GM23338 (cell line): Measurements from ENCODE around the gene SEC16B. TPM values are rescaled to one million over a fixed set of nuclear protein-coding genes. Genes with fewer than 3 reads are reported as not detected.

Source experiments
- ATAC-seq: fragments of 200-7000 bp; cut with Tn5 transposase; 3 replicates; pipeline ENCODE4 v1.9.1; 2020
- DNase-seq: peaks from one replicate; pipeline ENCODE4 v3.0.0-alpha.2; 2015; ENCODE audit warnings: low spot score
- H2AFZ ChIP-seq: fragments of 200-600 bp; sonication (generic); 2 replicates; pipeline ENCODE4 v1.8.0; 2016; ENCODE audit warnings: antibody characterized with exemption, mild to moderate bottlenecking, moderate library complexity
- H3F3A ChIP-seq: fragments of 200-600 bp; sonication (generic); replicated peaks from 2 replicates; pipeline ENCODE4 v1.8.0; 2017; ENCODE audit warnings: antibody characterized with exemption, mixed run types, low read depth
- H3K27ac ChIP-seq: fragments of 200-600 bp; sonication (generic); 2 replicates; pipeline ENCODE4 v1.6.1; 2016; ENCODE audit warnings: low read depth
- H3K27me3 ChIP-seq: fragments of 200-600 bp; sonication (generic); 2 replicates; pipeline ENCODE4 v1.8.0; 2016; ENCODE audit warnings: mild to moderate bottlenecking, mixed run types, moderate library complexity; ENCODE audit not compliant: insufficient read depth
- H3K36me3 ChIP-seq: fragments of 200-600 bp; sonication (generic); 2 replicates; pipeline ENCODE4 v1.8.0; 2016; ENCODE audit warnings: mild to moderate bottlenecking; ENCODE audit not compliant: insufficient read depth
- H3K4me1 ChIP-seq: fragments of 200-600 bp; sonication (generic); 2 replicates; pipeline ENCODE4 v1.8.0; 2016; ENCODE audit warnings: mild to moderate bottlenecking, moderate library complexity; ENCODE audit not compliant: insufficient read depth
- H3K4me2 ChIP-seq: fragments of 200-600 bp; sonication (generic); 2 replicates; pipeline ENCODE4 v1.7.1; 2017; ENCODE audit warnings: mixed run types
- H3K4me3 ChIP-seq: fragments of 200-600 bp; sonication (generic); 2 replicates; pipeline ENCODE4 v1.6.1; 2016; ENCODE audit warnings: mixed run types
- H3K79me2 ChIP-seq: fragments of 200-600 bp; sonication (generic); replicated peaks from 2 replicates; pipeline ENCODE4 v1.8.0; 2017; ENCODE audit warnings: mild to moderate bottlenecking; ENCODE audit not compliant: insufficient read depth
- H3K9me2 ChIP-seq: fragments of 200-600 bp; sonication (generic); 2 replicates; pipeline ENCODE4 v1.8.0; 2017; ENCODE audit not compliant: insufficient read depth
- H4K20me1 ChIP-seq: fragments of 200-600 bp; sonication (generic); replicated peaks from 2 replicates; pipeline ENCODE4 v1.8.0; 2017; ENCODE audit warnings: mild to moderate bottlenecking; ENCODE audit not compliant: insufficient read depth
- H3K27ac Mint-ChIP-seq: 2 replicates; pipeline ENCODE4 v1.8.0; 2020; ENCODE audit warnings: inconsistent platforms, mild to moderate bottlenecking, moderate library complexity, mixed read lengths
- H3K27me3 Mint-ChIP-seq: 3 replicates; pipeline ENCODE4 v1.8.0; 2022; ENCODE audit warnings: low read depth, mild to moderate bottlenecking, moderate library complexity, mixed read lengths, inconsistent platforms; ENCODE audit not compliant: insufficient read depth, poor library complexity
- H3K36me3 Mint-ChIP-seq: 3 replicates; pipeline ENCODE4 v1.8.0; 2021; ENCODE audit warnings: low read depth, mild to moderate bottlenecking, inconsistent platforms, moderate library complexity, mixed read lengths
- H3K4me1 Mint-ChIP-seq: 3 replicates; pipeline ENCODE4 v1.8.0; 2020; ENCODE audit warnings: mild to moderate bottlenecking, inconsistent platforms, mixed read lengths
- H3K4me3 Mint-ChIP-seq: 3 replicates; pipeline ENCODE4 v1.8.0; 2021; ENCODE audit warnings: moderate library complexity, mild to moderate bottlenecking, inconsistent platforms, mixed read lengths
- H3K9me3 Mint-ChIP-seq: 3 replicates; pipeline ENCODE4 v1.8.0; 2020; ENCODE audit warnings: moderate library complexity, mild to moderate bottlenecking, inconsistent platforms, mixed read lengths
- CREB1 ChIP-seq: fragments of 250-450 bp; sonication (Bioruptor Pico); IDR thresholded peaks from 2 replicates; pipeline ENCODE4 v1.5.0; 2020; ENCODE audit warnings: low read depth, mild to moderate bottlenecking, moderate library complexity
- EZH2 ChIP-seq: fragments of 200-600 bp; sonication (generic); IDR thresholded peaks from one replicate; pipeline ENCODE4 v1.8.0; 2017; ENCODE audit warnings: antibody characterized with exemption, mild to moderate bottlenecking, low read depth; ENCODE audit not compliant: unreplicated experiment
- EZH2phosphoT487 ChIP-seq: fragments of 200-600 bp; sonication (generic); IDR thresholded peaks from one replicate; pipeline ENCODE4 v1.8.1; 2018; ENCODE audit warnings: antibody characterized with exemption; ENCODE audit not compliant: unreplicated experiment
- JUNB ChIP-seq: IDR thresholded peaks from one replicate; pipeline ENCODE4 v1.6.1; 2016; ENCODE audit warnings: antibody characterized with exemption; ENCODE audit not compliant: unreplicated experiment
- NANOG ChIP-seq: IDR thresholded peaks from 2 replicates; pipeline ENCODE4 v1.6.1; 2016; ENCODE audit warnings: antibody characterized with exemption, borderline replicate concordance
- POLR2AphosphoS5 ChIP-seq: IDR thresholded peaks from 2 replicates; pipeline ENCODE4 v1.6.1; 2016; ENCODE audit warnings: antibody characterized with exemption, low read depth
- STAT1 ChIP-seq: IDR thresholded peaks from one replicate; pipeline ENCODE4 v1.6.1; 2016; ENCODE audit warnings: antibody characterized with exemption; ENCODE audit not compliant: unreplicated experiment
- ZNF114 ChIP-seq: fragments of 250-450 bp; sonication (Bioruptor Pico); IDR thresholded peaks from 2 replicates; pipeline ENCODE4 v1.5.0; 2020; ENCODE audit warnings: mild to moderate bottlenecking, moderate library complexity
- ZNF331 ChIP-seq: fragments of 250-450 bp; sonication (Bioruptor Pico); IDR thresholded peaks from 2 replicates; pipeline ENCODE4 v1.5.0; 2020; ENCODE audit warnings: low read depth, mild to moderate bottlenecking, moderate library complexity
- polyA plus RNA-seq: library from polyadenylated mRNA; unstranded; fragments of >200 nt; fragmentation: Nextera tagmentation; extraction: Ambion mirVana; gene quantifications from 2 replicates; pipeline ENCODE4 v1.2.1, GENCODE V29; 2016
- total RNA-seq: library from RNA; depleted of rRNA; stranded (reverse); fragments of >200 nt; shearing (Covaris generic); gene quantifications from 2 replicates; pipeline ENCODE4 v1.2.3, GENCODE V29; 2014
- TF ChIP-seq, protein P1 (sequence below): fragments of 250-450 bp; sonication (Bioruptor Pico); IDR thresholded peaks from 2 replicates; pipeline ENCODE4 v1.5.0; 2020; ENCODE audit warnings: mild to moderate bottlenecking, moderate library complexity
- TF ChIP-seq, protein P2 (sequence below): IDR thresholded peaks from one replicate; pipeline ENCODE4 v1.6.1; 2018; ENCODE audit warnings: antibody characterized with exemption; ENCODE audit not compliant: unreplicated experiment
- TF ChIP-seq, protein P3 (sequence below): IDR thresholded peaks from 2 replicates; pipeline ENCODE4 v1.6.1; 2016; ENCODE audit warnings: antibody characterized with exemption
- TF ChIP-seq, protein P4 (sequence below), 2 experiments: fragments of 200-600 bp in 1 of 2; sonication (generic) in 1 of 2; conservative IDR thresholded peaks; 2 replicates each; pipeline versions ENCODE4 v1.5.1 to v1.6.1; 2016 to 2017; ENCODE audit warnings: antibody characterized with exemption in 2 of 2, low read depth in 2 of 2, mild to moderate bottlenecking in 2 of 2, moderate library complexity in 1 of 2

Gene SEC16B
- total and polyA plus RNA-seq, 2 experiments from 2014 or later, result 0.29 to 1.2 TPM

DNA sequence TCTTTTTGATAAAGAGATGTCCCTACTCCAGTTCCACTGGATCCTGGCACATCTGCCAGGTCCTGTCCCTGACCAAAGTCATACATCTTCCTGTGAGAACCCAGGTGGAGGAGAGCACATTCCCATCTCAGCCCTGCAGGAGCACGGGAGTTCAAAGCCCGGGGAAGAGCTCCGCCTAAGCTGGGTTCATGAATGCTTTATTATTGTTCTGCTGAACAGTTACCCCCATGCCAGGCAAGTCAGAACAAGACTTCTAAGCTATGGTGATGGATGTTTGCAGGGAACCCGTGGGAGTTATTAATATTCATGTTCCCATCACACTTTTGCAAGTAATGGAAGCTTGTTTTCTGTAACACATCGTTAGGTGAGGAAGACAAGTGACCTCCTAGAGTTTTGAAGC lies 62.9 kb downstream of the SEC16B start:
- ATAC-seq (no peak), DNase-seq (no peak)
- no peaks in the 10 kb centered on the region for H3K79me2 ChIP-seq
- no peak overlapping the region for H2AFZ ChIP-seq
- Mint-ChIP-seq H3K4me1 (no peaks in the 10 kb centered on the region), H3K36me3 (no peaks in the 10 kb centered on the region), H3K4me3 (no peak overlapping the region), H3K27me3 (peaks cover 5% of the 10 kb centered on the region), H3K27ac (no peak overlapping the region), H3K9me3 (no peaks in the 10 kb centered on the region; the same call in 2 of the 3 replicates)
- H3K4me2 ChIP-seq, result no peak overlapping the region
- no peak overlapping the region for H3K27ac ChIP-seq
- H3F3A ChIP-seq, result no peaks in the 10 kb centered on the region
- no peaks in the 10 kb centered on the region for H3K4me1 ChIP-seq
- H3K9me2 ChIP-seq, result peaks cover 17% of the 10 kb centered on the region
- H3K4me3 ChIP-seq, result no peak overlapping the region
- H4K20me1 ChIP-seq, result no peaks in the 10 kb centered on the region
- no peaks in the 10 kb centered on the region for H3K27me3 ChIP-seq
- H3K36me3 ChIP-seq, result no peaks in the 10 kb centered on the region
- TF ChIP-seq, protein P1, sequence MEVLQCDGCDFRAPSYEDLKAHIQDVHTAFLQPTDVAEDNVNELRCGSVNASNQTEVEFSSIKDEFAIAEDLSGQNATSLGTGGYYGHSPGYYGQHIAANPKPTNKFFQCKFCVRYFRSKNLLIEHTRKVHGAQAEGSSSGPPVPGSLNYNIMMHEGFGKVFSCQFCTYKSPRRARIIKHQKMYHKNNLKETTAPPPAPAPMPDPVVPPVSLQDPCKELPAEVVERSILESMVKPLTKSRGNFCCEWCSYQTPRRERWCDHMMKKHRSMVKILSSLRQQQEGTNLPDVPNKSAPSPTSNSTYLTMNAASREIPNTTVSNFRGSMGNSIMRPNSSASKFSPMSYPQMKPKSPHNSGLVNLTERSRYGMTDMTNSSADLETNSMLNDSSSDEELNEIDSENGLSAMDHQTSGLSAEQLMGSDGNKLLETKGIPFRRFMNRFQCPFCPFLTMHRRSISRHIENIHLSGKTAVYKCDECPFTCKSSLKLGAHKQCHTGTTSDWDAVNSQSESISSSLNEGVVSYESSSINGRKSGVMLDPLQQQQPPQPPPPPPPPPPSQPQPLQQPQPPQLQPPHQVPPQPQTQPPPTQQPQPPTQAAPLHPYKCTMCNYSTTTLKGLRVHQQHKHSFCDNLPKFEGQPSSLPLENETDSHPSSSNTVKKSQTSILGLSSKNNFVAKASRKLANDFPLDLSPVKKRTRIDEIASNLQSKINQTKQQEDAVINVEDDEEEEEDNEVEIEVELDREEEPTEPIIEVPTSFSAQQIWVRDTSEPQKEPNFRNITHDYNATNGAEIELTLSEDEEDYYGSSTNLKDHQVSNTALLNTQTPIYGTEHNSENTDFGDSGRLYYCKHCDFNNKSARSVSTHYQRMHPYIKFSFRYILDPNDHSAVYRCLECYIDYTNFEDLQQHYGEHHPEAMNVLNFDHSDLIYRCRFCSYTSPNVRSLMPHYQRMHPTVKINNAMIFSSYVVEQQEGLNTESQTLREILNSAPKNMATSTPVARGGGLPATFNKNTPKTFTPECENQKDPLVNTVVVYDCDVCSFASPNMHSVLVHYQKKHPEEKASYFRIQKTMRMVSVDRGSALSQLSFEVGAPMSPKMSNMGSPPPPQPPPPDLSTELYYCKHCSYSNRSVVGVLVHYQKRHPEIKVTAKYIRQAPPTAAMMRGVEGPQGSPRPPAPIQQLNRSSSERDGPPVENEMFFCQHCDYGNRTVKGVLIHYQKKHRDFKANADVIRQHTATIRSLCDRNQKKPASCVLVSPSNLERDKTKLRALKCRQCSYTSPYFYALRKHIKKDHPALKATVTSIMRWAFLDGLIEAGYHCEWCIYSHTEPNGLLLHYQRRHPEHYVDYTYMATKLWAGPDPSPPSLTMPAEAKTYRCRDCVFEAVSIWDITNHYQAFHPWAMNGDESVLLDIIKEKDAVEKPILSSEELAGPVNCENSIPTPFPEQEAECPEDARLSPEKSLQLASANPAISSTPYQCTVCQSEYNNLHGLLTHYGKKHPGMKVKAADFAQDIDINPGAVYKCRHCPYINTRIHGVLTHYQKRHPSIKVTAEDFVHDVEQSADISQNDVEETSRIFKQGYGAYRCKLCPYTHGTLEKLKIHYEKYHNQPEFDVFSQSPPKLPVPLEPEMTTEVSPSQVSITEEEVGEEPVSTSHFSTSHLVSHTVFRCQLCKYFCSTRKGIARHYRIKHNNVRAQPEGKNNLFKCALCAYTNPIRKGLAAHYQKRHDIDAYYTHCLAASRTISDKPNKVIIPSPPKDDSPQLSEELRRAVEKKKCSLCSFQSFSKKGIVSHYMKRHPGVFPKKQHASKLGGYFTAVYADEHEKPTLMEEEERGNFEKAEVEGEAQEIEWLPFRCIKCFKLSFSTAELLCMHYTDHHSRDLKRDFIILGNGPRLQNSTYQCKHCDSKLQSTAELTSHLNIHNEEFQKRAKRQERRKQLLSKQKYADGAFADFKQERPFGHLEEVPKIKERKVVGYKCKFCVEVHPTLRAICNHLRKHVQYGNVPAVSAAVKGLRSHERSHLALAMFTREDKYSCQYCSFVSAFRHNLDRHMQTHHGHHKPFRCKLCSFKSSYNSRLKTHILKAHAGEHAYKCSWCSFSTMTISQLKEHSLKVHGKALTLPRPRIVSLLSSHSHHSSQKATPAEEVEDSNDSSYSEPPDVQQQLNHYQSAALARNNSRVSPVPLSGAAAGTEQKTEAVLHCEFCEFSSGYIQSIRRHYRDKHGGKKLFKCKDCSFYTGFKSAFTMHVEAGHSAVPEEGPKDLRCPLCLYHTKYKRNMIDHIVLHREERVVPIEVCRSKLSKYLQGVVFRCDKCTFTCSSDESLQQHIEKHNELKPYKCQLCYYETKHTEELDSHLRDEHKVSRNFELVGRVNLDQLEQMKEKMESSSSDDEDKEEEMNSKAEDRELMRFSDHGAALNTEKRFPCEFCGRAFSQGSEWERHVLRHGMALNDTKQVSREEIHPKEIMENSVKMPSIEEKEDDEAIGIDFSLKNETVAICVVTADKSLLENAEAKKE, result no peak
- TF ChIP-seq ZNF331 (CRISPR knock-in tag) (no peak), CREB1 (no peak), EZH2 (no peak), ZNF114 (CRISPR knock-in tag) (no peak), EZH2phosphoT487 (no peak), POLR2AphosphoS5 (no peak), JUNB (no peak), NANOG (no peak), STAT1 (no peak)
- TF ChIP-seq, protein P2, sequence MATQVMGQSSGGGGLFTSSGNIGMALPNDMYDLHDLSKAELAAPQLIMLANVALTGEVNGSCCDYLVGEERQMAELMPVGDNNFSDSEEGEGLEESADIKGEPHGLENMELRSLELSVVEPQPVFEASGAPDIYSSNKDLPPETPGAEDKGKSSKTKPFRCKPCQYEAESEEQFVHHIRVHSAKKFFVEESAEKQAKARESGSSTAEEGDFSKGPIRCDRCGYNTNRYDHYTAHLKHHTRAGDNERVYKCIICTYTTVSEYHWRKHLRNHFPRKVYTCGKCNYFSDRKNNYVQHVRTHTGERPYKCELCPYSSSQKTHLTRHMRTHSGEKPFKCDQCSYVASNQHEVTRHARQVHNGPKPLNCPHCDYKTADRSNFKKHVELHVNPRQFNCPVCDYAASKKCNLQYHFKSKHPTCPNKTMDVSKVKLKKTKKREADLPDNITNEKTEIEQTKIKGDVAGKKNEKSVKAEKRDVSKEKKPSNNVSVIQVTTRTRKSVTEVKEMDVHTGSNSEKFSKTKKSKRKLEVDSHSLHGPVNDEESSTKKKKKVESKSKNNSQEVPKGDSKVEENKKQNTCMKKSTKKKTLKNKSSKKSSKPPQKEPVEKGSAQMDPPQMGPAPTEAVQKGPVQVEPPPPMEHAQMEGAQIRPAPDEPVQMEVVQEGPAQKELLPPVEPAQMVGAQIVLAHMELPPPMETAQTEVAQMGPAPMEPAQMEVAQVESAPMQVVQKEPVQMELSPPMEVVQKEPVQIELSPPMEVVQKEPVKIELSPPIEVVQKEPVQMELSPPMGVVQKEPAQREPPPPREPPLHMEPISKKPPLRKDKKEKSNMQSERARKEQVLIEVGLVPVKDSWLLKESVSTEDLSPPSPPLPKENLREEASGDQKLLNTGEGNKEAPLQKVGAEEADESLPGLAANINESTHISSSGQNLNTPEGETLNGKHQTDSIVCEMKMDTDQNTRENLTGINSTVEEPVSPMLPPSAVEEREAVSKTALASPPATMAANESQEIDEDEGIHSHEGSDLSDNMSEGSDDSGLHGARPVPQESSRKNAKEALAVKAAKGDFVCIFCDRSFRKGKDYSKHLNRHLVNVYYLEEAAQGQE, result no peak
- TF ChIP-seq, protein P3, sequence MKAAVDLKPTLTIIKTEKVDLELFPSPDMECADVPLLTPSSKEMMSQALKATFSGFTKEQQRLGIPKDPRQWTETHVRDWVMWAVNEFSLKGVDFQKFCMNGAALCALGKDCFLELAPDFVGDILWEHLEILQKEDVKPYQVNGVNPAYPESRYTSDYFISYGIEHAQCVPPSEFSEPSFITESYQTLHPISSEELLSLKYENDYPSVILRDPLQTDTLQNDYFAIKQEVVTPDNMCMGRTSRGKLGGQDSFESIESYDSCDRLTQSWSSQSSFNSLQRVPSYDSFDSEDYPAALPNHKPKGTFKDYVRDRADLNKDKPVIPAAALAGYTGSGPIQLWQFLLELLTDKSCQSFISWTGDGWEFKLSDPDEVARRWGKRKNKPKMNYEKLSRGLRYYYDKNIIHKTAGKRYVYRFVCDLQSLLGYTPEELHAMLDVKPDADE, result no peak
- TF ChIP-seq, protein P4, sequence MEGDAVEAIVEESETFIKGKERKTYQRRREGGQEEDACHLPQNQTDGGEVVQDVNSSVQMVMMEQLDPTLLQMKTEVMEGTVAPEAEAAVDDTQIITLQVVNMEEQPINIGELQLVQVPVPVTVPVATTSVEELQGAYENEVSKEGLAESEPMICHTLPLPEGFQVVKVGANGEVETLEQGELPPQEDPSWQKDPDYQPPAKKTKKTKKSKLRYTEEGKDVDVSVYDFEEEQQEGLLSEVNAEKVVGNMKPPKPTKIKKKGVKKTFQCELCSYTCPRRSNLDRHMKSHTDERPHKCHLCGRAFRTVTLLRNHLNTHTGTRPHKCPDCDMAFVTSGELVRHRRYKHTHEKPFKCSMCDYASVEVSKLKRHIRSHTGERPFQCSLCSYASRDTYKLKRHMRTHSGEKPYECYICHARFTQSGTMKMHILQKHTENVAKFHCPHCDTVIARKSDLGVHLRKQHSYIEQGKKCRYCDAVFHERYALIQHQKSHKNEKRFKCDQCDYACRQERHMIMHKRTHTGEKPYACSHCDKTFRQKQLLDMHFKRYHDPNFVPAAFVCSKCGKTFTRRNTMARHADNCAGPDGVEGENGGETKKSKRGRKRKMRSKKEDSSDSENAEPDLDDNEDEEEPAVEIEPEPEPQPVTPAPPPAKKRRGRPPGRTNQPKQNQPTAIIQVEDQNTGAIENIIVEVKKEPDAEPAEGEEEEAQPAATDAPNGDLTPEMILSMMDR (conservative IDR thresholded peaks at IDR 0.05; ENCODE audit: low read depth in 2 of 2), result no peak
